CD4-positive, CD25-positive, alpha-beta regulatory T cell (primary cell): ENCODE data around the gene VMO1. TPM values are rescaled to one million over a fixed set of nuclear protein-coding genes. Genes with fewer than 3 reads are reported as not detected.

Experiments
- ATAC-seq, 2 donors: fragments of 150-1000 bp; cut with Tn5 transposase; one replicate each; pipeline ENCODE4 v1.10.0; 2021; ENCODE audit warnings: low read depth in 2 of 2, moderate number of reproducible peaks in 2 of 2, moderate library complexity in 1 of 2
- DNase-seq, 3 donors: peaks; one replicate each; pipeline versions ENCODE4 v3.0.0 to v3.0.0-alpha.2; 2012 to 2022; ENCODE audit warnings: mixed read lengths in 1 of 3
- H3K27ac ChIP-seq: one replicate; pipeline ENCODE4 v1.7.0; 2013; ENCODE audit warnings: mild to moderate bottlenecking, low read length; ENCODE audit not compliant: insufficient read depth, poor library complexity, severe bottlenecking
- H3K27me3 ChIP-seq: one replicate; pipeline ENCODE4 v1.7.0; 2013; ENCODE audit warnings: low read length; ENCODE audit not compliant: control insufficient read depth, insufficient read depth
- H3K36me3 ChIP-seq: one replicate; pipeline ENCODE4 v1.7.0; 2013; ENCODE audit warnings: mild to moderate bottlenecking, low read length, moderate library complexity; ENCODE audit not compliant: control insufficient read depth, insufficient read depth
- H3K4me1 ChIP-seq: 2 replicates; pipeline ENCODE4 v1.7.0; 2013; ENCODE audit warnings: mild to moderate bottlenecking, low read length; ENCODE audit not compliant: insufficient read depth, control insufficient read depth, poor library complexity, severe bottlenecking
- H3K4me3 ChIP-seq: one replicate; pipeline ENCODE4 v1.7.0; 2013; ENCODE audit warnings: low read depth, mild to moderate bottlenecking, low read length, moderate library complexity
- H3K9me3 ChIP-seq, 2 experiments: 1 replicate in 1 of 2; 2 replicates in 1 of 2; pipeline ENCODE4 v1.7.0; 2013; ENCODE audit warnings: low read length in 2 of 2, mild to moderate bottlenecking in 1 of 2, moderate library complexity in 1 of 2; ENCODE audit not compliant: control insufficient read depth in 2 of 2
- H3K27ac Mint-ChIP-seq, 3 donors: one replicate each; pipeline ENCODE4 v1.8.0; 2020 to 2022; ENCODE audit warnings: mild to moderate bottlenecking in 3 of 3, mixed read lengths in 3 of 3, moderate library complexity in 2 of 3
- H3K27me3 Mint-ChIP-seq: one replicate; pipeline ENCODE4 v1.8.0; 2022; ENCODE audit warnings: mild to moderate bottlenecking, mixed read lengths
- H3K36me3 Mint-ChIP-seq: one replicate; pipeline ENCODE4 v1.8.0; 2020; ENCODE audit warnings: mixed read lengths
- H3K4me1 Mint-ChIP-seq, 4 donors: one replicate each; pipeline ENCODE4 v1.8.0; 2020 to 2022; ENCODE audit warnings: mixed read lengths in 4 of 4, mild to moderate bottlenecking in 1 of 4
- H3K4me3 Mint-ChIP-seq, 4 donors: one replicate each; pipeline ENCODE4 v1.8.0; 2020 to 2022; ENCODE audit warnings: mild to moderate bottlenecking in 4 of 4, mixed read lengths in 4 of 4, moderate library complexity in 3 of 4
- H3K9me3 Mint-ChIP-seq, 7 donors: one replicate each; pipeline ENCODE4 v1.8.0; 2020 to 2022; ENCODE audit warnings: mixed read lengths in 7 of 7, mild to moderate bottlenecking in 3 of 7, moderate library complexity in 2 of 7
- polyA plus RNA-seq, 4 donors: library from polyadenylated mRNA; unstranded; fragments of 300-500 nt; fragmentation: Illumina TruSeq; gene quantifications; one replicate each; pipeline ENCODE4 v1.2.3, GENCODE V29; 2021
- total RNA-seq: library from RNA; stranded (reverse); gene quantifications from one replicate; pipeline ENCODE4 v1.2.3, GENCODE V29; 2022

Gene VMO1
- total and polyA plus RNA-seq, 5 donors from 2014 or later, result 0.71 TPM; not detected in 4

DNA sequence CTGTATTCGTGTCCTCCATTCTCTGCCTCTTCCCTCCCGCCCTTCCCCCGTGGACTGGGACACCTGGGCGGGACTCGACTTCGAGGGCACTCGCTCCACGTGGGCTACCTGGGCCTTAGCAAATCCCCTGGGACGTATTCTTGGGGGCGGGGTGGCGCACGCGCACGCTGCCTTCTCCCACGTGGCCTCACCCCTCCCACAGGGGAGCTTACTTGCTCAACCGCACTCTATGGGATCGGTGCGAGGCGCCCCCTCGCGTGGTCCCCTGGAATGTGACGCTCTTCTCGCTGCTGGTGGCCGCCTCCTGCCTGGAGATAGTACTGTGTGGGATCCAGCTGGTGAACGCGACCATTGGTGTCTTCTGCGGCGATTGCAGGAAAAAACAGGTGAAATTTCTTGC lies 3.5 kb downstream of the VMO1 start:
- no peak overlapping the region for H3K4me3 ChIP-seq
- DNase-seq (no peak), ATAC-seq (no peak)
- peaks cover 3% of the 10 kb centered on the region for H3K36me3 Mint-ChIP-seq
- no peaks in the 10 kb centered on the region for H3K36me3 ChIP-seq
- peaks cover 0 to 2% (median 0%) of the 10 kb centered on the region in 7 donors for H3K9me3 Mint-ChIP-seq
- H3K4me1 Mint-ChIP-seq, result peaks cover 0 to 26% (median 9%) of the 10 kb centered on the region in 4 donors
- H3K4me1 ChIP-seq, result peaks cover 15% of the 10 kb centered on the region
- H3K27ac Mint-ChIP-seq, result no peak overlapping the region
- peaks cover 71% of the 10 kb centered on the region for H3K27me3 Mint-ChIP-seq
- peaks cover 18% of the 10 kb centered on the region for H3K27me3 ChIP-seq
- no peak overlapping the region for H3K4me3 Mint-ChIP-seq
- H3K27ac ChIP-seq, result no peak overlapping the region
- H3K9me3 ChIP-seq, result no peaks in the 10 kb centered on the region

DNA sequence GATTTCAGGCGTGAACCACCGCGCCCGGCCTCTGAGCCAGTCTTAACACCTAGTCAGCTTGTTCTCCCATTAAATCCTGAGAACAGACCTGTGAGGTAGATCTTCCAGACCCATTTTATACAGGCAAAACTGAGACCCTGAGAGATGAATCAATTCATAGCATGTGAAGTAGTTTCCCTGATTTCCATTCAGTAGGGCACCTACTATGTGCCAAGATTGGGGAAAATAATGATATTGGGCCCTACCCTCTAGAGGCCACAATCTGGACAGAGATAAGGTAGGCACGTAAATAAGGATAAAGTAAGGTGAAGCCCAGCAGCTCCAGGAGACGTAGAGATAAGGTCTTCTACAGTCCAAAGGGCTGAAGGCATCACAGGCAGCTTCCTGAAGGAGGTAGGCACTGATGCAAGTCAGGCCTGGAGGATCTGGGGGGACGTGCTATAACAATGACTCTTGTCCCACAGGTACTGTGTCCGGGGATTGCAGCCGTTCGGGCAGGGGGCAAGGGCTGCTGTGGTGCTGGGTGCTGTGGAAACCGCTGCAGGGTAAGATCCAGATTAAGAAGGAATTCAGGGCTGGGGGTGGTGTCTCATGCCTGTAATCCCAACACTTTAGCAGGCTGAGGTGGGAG lies 5.7 kb downstream of the VMO1 start:
- peaks cover 11% of the 10 kb centered on the region for H3K27me3 ChIP-seq
- DNase-seq (no peak), ATAC-seq (no peak)
- H3K4me1 ChIP-seq, result peaks cover 4% of the 10 kb centered on the region
- Mint-ChIP-seq H3K27ac (no peak overlapping the region), H3K4me1 (peaks cover 0 to 7% (median 4%) of the 10 kb centered on the region in 4 donors), H3K27me3 (peaks cover 61% of the 10 kb centered on the region), H3K9me3 (peaks cover 0 to 4% (median 0%) of the 10 kb centered on the region in 7 donors), H3K4me3 (peak overlapping the region in 1 of 4 donors; percentile 47), H3K36me3 (peaks cover 3% of the 10 kb centered on the region)
- H3K4me3 ChIP-seq, result no peak overlapping the region
- H3K9me3 ChIP-seq, result no peaks in the 10 kb centered on the region
- no peak overlapping the region for H3K27ac ChIP-seq
- H3K36me3 ChIP-seq, result no peaks in the 10 kb centered on the region

DNA sequence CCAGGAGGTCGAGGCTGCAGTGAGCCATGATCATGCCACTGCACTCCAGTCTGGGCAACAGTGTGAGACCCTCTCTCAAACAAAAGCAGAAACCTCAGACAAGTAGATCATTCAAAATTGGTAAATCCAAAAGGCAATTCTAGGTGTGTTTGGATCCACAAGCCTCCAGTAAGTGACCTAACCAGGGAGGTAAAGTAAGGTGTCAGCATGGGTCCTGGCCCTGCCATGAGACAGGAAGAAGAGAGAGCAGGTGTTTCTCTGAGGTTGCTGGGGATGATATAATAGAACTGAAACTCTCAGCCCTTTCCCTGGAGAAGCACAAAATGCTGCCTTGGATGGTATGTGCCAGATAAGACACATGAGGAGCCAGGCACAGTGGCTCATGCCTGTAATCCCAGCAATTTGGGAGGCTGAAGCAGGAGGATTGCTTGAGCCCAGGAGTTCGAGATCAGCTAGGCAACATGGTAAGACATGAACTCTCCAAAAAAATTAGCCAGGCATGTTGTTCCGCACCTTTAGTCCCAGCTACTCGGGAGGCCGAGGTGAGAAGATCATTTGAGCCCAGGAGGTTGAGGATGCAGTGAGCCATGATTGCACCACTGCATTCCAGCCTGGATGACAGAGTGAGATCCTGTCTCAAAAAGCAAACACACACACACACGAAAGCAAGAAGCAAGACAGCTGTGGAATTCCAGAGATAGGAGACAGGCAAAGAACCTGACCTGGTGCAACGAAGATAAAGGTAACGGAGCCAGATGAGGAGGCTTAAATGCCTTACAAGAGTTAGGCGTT lies 8.0 kb downstream of the VMO1 start:
- ATAC-seq (no peak), DNase-seq (no peak)
- H3K36me3 ChIP-seq, result no peaks in the 10 kb centered on the region
- Mint-ChIP-seq H3K27ac (peak overlapping the region in 1 of 3 donors; percentile 49), H3K27me3 (peaks cover 39% of the 10 kb centered on the region), H3K9me3 (peaks cover 0 to 3% (median 0%) of the 10 kb centered on the region in 7 donors), H3K36me3 (no peaks in the 10 kb centered on the region), H3K4me3 (no peak overlapping the region), H3K4me1 (peaks cover 0 to 7% (median 0%) of the 10 kb centered on the region in 4 donors)
- no peaks in the 10 kb centered on the region for H3K9me3 ChIP-seq
- H3K4me1 ChIP-seq, result no peaks in the 10 kb centered on the region
- no peak overlapping the region for H3K4me3 ChIP-seq
- peaks cover 3% of the 10 kb centered on the region for H3K27me3 ChIP-seq
- no peak overlapping the region for H3K27ac ChIP-seq

DNA sequence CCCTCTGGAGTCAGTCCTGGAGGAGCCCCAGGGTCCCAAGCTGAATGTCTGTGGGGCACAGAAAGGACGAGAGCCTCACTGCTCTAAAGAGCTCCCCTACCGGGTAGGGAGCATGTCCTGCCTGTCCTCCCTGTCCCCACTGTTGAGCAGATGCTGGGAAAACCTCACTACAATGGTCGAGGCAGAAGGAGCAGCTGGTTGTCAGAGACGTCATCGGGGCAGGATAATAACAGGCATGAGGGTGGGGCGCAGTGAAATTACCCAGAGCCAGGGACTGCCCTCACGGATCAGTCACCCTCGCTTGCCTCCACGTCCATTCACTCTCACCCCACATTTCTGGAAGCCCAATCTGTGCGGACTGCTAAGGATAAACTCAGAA lies 13.9 kb downstream of the VMO1 start:
- Histone ChIP-seq H3K27ac (no peak overlapping the region), H3K9me3 (no peaks in the 10 kb centered on the region), H3K36me3 (no peaks in the 10 kb centered on the region), H3K4me3 (no peak overlapping the region), H3K4me1 (peaks cover 5% of the 10 kb centered on the region), H3K27me3 (no peaks in the 10 kb centered on the region)
- no peak overlapping the region for H3K27ac Mint-ChIP-seq
- H3K4me1 Mint-ChIP-seq, result peaks cover 0 to 14% (median 6%) of the 10 kb centered on the region in 4 donors
- no peaks in the 10 kb centered on the region for H3K36me3 Mint-ChIP-seq
- no peak overlapping the region for H3K4me3 Mint-ChIP-seq
- H3K27me3 Mint-ChIP-seq, result peaks cover 18% of the 10 kb centered on the region
- H3K9me3 Mint-ChIP-seq, result peaks cover 0 to 1% (median 0%) of the 10 kb centered on the region in 7 donors
- ATAC-seq (no peak), DNase-seq (no peak)

DNA sequence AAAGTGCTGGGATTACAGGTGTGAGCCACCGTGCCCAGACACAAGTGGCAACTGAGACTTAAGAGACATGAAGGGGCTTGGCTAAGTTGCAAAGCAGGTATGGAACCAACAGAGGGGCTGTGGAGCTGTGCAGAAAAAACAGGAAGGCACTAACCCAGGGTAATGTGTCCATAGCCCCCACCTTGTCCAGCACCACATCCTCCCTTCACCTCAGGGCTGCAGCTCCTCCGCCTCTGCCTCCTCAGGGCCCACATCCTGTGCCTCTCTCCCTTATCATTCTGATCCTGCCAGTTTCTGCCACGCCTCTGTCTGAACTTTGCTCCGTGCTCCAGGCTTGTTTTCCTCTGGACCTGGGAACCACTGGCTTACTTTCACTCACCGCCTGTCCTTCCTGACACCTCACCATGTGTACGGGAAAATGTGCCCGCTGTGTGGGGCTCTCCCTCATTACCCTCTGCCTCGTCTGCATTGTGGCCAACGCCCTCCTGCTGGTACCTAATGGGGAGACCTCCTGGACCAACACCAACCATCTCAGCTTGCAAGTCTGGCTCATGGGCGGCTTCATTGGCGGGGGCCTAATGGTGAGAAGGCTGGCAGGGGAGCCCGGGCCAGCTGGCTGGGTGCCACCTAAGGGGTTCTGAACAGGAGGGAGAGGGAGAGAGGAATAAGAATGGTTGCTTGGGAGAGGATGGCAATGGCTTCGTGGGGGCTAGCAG lies 14.5 kb downstream of the VMO1 start, which contains the start of gene TM4SF5:
TSS of gene TM4SF5 (plus strand) at position 368 of the 716 bp plus-strand sequence. CDS start at position 405, 37 bp downstream.
- Mint-ChIP-seq H3K36me3 (no peaks in the 10 kb centered on the region), H3K27ac (peak within 1 kb of the TSS in 2 of 3 donors; percentile 17 to 75), H3K4me3 (no peak within 1 kb of the TSS), H3K9me3 (peaks cover 0 to 1% (median 0%) of the 10 kb centered on the region in 7 donors), H3K27me3 (peaks cover 12% of the 10 kb centered on the region), H3K4me1 (peaks cover 0 to 14% (median 6%) of the 10 kb centered on the region in 4 donors)
- no peaks in the 10 kb centered on the region for H3K27me3 ChIP-seq
- peaks cover 5% of the 10 kb centered on the region for H3K4me1 ChIP-seq
- no peak within 1 kb of the TSS for H3K27ac ChIP-seq
- H3K9me3 ChIP-seq, result no peaks in the 10 kb centered on the region
- DNase-seq, result peak in 1 of 3 donors; percentile 76
- H3K4me3 ChIP-seq, result no peak within 1 kb of the TSS
- no peaks in the 10 kb centered on the region for H3K36me3 ChIP-seq
- ATAC-seq, result peak; percentile 45 to 87

DNA sequence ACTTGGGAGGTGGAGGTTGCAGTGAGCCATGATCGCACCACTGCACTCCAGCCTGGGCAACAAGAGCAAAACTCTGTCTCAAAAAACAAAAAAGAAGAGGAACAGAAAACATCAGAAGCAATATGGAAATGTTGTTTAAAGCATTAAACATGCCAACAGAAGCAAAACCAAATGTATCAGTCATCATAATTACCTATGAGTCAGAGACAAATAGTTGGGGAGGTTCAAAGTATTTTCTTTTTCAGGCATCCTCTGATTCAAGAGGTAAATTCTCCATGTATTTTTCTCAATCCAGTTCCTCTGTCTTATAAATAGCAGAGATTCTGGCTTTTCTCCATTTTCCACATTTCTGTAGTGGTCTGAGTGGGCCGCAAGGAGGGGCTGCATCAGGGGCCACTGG lies 16.5 kb downstream of the VMO1 start:
- Mint-ChIP-seq H3K4me1 (peaks cover 0 to 14% (median 6%) of the 10 kb centered on the region in 4 donors), H3K4me3 (no peak overlapping the region), H3K9me3 (no peaks in the 10 kb centered on the region), H3K36me3 (no peaks in the 10 kb centered on the region), H3K27ac (no peak overlapping the region), H3K27me3 (peaks cover 8% of the 10 kb centered on the region)
- Histone ChIP-seq H3K4me1 (peaks cover 5% of the 10 kb centered on the region), H3K27me3 (no peaks in the 10 kb centered on the region), H3K4me3 (no peak overlapping the region), H3K27ac (no peak overlapping the region), H3K36me3 (no peaks in the 10 kb centered on the region), H3K9me3 (no peaks in the 10 kb centered on the region)
- ATAC-seq (no peak), DNase-seq (no peak)

DNA sequence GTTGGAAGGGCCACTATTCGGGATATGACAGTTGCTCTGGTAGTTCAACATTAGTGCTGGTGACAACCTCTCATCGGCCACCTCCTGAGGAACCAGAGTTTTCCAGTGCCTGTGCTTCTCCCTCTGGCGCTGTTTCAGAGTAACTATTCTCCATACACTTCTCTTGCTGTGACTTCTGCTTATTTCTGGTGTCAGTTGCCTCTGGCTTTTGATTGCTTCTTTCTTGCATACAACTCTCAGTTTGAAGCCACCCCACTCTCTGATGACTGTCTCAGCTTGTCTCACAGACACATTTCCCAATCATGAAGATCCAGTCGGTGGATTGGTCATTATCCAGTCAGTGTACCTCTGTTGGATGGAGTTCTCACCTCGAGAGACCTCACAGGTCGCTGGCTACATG lies 17.9 kb downstream of the VMO1 start:
- no peak for DNase-seq
- no peaks in the 10 kb centered on the region for H3K36me3 ChIP-seq
- ATAC-seq, result no peak
- Mint-ChIP-seq H3K27ac (peak overlapping the region in 1 of 3 donors; percentile 58), H3K9me3 (no peaks in the 10 kb centered on the region), H3K36me3 (no peaks in the 10 kb centered on the region), H3K4me3 (no peak overlapping the region), H3K27me3 (peaks cover 8% of the 10 kb centered on the region), H3K4me1 (peaks cover 0 to 9% (median 6%) of the 10 kb centered on the region in 4 donors)
- H3K9me3 ChIP-seq, result no peaks in the 10 kb centered on the region
- no peak overlapping the region for H3K27ac ChIP-seq
- H3K4me1 ChIP-seq, result peaks cover 5% of the 10 kb centered on the region
- H3K4me3 ChIP-seq, result no peak overlapping the region
- no peaks in the 10 kb centered on the region for H3K27me3 ChIP-seq
